Effector memory CD8-positive, alpha-beta T cell (primary cell): ENCODE results near the gene ZNF48.
"Not testable (repeated sequence)": the region's sequence is repeated elsewhere in the genome, so short reads cannot be mapped to it uniquely, and the experiment has no call there.

Source experiments
- ATAC-seq: fragments of 150-1000 bp; cut with Tn5 transposase; replicated peaks from 2 replicates; pipeline ENCODE4 v1.10.0; 2021; ENCODE audit warnings: mild to moderate bottlenecking, moderate library complexity
- DNase-seq, 3 experiments: peaks; one replicate each; pipeline ENCODE4 v3.0.0; 2021
- H3K27ac Mint-ChIP-seq, 2 donors: one replicate each; pipeline ENCODE4 v1.8.0; 2022; ENCODE audit warnings: mild to moderate bottlenecking in 2 of 2, mixed read lengths in 2 of 2, moderate library complexity in 2 of 2
- H3K27me3 Mint-ChIP-seq, 2 donors: one replicate each; pipeline ENCODE4 v1.8.0; 2022; ENCODE audit warnings: mixed read lengths in 2 of 2
- H3K36me3 Mint-ChIP-seq: one replicate; pipeline ENCODE4 v1.8.0; 2022; ENCODE audit warnings: mild to moderate bottlenecking, moderate library complexity, mixed read lengths; ENCODE audit not compliant: insufficient read depth
- H3K4me1 Mint-ChIP-seq, 2 donors: one replicate each; pipeline ENCODE4 v1.8.0; 2022; ENCODE audit warnings: low read depth in 2 of 2, mixed read lengths in 2 of 2
- H3K4me3 Mint-ChIP-seq, 2 donors: one replicate each; pipeline ENCODE4 v1.8.0; 2022; ENCODE audit warnings: mild to moderate bottlenecking in 2 of 2, mixed read lengths in 2 of 2, moderate library complexity in 2 of 2
- H3K9me3 Mint-ChIP-seq, 2 donors: one replicate each; pipeline ENCODE4 v1.8.0; 2022; ENCODE audit warnings: mixed read lengths in 2 of 2

Gene ZNF48

DNA sequence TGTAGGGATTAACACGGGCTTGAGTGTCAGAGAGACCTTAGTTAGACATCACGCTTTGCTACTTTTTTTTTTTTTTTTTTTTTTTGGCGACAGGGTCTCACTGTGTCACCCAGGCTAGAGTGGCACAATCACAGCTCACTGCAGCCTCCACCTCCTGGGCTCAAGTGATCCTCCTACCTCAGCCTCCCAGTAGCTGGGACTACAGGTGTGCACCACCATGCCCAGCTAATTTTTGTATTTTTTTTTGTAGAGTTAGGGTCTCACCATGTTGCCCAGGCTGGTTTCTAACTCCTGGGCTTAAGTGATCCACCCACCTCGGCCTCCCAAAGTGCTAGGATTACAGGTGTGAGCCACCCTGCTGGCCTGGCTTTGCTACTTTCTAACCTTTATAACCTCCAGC, 1.4 kb downstream of the ZNF48 start:
- not testable (repeated sequence) for H3K9me3 Mint-ChIP-seq, H3K27me3 Mint-ChIP-seq, ATAC-seq, DNase-seq
- Mint-ChIP-seq H3K4me1 (peaks cover 29 to 36% of the 10 kb centered on the region in 2 donors), H3K4me3 (peak overlapping the region; percentile 67 to 83), H3K36me3 (peaks cover 16% of the 10 kb centered on the region), H3K27ac (peak overlapping the region in 1 of 2 donors; percentile 62)

- DNase-seq (no peak), ATAC-seq (no peak)
- peaks cover 16% of the 10 kb centered on the region for H3K36me3 Mint-ChIP-seq
- H3K27ac Mint-ChIP-seq: peak overlapping the region in 1 of 2 donors; percentile 62
- H3K4me1 Mint-ChIP-seq: peaks cover 29 to 36% of the 10 kb centered on the region in 2 donors
- H3K27me3 Mint-ChIP-seq: no peaks in the 10 kb centered on the region
- peak overlapping the region; percentile 67 to 83 for H3K4me3 Mint-ChIP-seq
- no peaks in the 10 kb centered on the region for H3K9me3 Mint-ChIP-seq
Measured at GRCh38 chr16:30397056-30397455, 1.8 kb downstream of the ZNF48 start.

DNA sequence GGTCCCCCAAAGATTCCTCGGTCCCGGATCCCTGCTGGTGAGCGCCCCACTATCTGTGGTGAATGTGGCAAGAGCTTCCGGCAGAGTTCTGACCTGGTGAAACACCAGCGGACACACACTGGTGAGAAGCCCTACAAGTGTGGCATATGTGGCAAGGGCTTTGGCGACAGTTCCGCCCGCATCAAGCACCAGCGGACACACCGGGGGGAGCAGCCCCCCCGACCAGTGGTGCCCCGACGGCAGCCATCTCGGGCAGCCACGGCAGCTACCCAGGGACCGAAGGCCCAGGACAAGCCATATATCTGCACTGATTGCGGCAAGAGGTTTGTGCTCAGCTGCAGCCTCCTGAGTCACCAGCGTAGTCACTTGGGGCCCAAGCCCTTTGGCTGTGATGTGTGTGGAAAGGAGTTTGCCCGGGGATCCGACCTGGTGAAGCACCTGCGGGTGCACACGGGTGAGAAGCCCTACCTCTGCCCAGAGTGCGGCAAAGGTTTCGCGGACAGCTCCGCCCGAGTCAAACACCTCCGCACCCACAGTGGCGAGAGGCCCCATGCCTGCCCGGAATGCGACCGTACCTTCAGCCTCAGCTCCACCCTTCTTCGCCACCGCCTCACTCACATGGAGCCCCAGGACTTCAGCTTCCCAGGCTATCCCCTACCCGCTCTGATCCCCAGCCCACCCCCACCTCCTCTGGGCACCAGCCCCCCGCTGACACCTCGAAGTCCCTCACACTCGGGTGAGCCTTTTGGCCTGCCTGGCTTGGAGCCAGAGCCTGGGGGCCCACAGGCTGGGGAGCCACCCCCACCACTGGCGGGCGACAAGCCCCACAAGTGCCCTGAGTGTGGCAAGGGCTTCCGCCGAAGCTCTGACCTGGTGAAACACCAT, 2.8 kb downstream of the ZNF48 start:
- no peak for ATAC-seq
- DNase-seq: no peak
- Mint-ChIP-seq H3K9me3 (no peaks in the 10 kb centered on the region), H3K36me3 (peaks cover 16% of the 10 kb centered on the region), H3K27ac (peak overlapping the region in 1 of 2 donors; percentile 62), H3K4me3 (peak overlapping the region in 1 of 2 donors; percentile 17), H3K27me3 (no peaks in the 10 kb centered on the region), H3K4me1 (peaks cover 29 to 36% of the 10 kb centered on the region in 2 donors)

DNA sequence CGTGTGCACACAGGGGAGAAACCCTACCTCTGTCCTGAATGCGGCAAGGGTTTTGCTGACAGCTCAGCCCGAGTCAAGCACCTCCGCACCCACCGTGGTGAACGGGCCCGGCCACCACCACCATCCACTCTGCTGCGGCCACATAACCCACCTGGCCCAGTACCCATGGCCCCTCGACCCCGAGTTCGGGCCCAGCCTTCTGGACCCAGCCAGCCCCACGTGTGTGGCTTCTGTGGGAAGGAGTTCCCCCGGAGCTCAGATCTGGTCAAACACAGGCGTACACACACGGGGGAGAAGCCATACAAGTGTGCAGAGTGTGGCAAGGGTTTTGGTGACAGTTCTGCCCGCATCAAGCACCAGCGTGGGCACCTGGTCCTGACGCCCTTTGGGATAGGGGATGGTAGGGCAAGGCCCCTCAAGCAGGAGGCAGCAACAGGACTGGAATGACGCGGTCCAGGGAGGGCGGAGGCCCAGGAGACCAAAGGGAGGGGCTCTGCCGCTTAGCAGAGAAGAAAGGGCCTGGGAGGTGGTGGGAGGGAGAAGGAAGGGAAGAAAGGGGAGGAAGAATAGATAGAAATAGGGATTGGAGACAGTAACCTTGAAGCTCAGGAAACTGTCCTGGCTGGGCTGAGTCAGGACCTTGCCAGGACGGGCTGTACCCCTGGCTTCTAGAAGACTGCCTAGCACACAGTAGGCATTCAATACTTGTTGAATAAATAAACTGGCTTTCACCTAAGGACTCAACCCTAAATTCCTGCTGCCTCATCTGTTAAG, 3.6 kb downstream of the ZNF48 start:
- peak overlapping the region in 1 of 2 donors; percentile 72 for H3K27ac Mint-ChIP-seq
- H3K27me3 Mint-ChIP-seq: no peaks in the 10 kb centered on the region
- H3K9me3 Mint-ChIP-seq: no peaks in the 10 kb centered on the region
- peaks cover 29 to 36% of the 10 kb centered on the region in 2 donors for H3K4me1 Mint-ChIP-seq
- no peak for ATAC-seq
- peaks cover 16% of the 10 kb centered on the region for H3K36me3 Mint-ChIP-seq
- peak overlapping the region; percentile 86 to 87 for H3K4me3 Mint-ChIP-seq
- no peak for DNase-seq

DNA sequence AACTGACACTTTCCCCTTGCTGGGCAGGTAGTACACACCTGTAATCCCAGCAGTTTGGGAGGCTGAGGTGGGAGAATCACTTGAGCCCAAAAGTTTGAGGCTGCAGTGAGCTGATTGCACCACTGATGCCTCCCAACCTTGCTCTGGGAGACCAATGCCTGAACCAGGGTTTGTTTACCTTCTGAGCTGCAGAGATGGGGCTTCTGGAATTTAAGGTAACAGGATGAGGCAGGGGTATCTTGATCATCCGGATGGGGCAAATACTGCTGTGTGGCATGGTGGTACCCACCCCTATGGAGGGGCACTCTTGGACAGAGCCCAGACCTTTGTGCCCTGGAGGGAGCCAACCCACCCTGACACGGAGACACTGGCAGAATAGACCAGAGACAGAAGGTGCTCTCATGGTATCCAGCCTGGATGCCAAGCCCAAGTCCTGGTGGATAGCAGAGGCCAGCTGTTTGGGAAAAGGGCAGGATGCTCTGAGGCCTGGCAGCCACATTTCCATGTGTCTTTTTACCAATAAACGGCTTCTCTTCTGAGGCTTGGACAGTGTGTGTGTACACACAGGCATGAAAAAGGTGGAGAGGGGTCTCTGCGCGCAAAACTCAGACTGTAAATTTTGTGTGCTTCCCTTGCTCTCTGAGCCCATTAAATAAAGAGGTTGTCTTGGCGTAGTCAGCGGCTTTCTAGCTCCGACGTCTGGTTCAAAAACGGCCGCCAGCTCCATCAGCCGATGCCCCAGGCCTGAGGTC, 4.4 kb downstream of the ZNF48 start:
- ATAC-seq (no peak), DNase-seq (no peak)
- Mint-ChIP-seq H3K27ac (peak overlapping the region; percentile 72 to 87), H3K27me3 (no peaks in the 10 kb centered on the region), H3K9me3 (no peaks in the 10 kb centered on the region), H3K36me3 (peaks cover 16% of the 10 kb centered on the region), H3K4me1 (peaks cover 25 to 34% of the 10 kb centered on the region in 2 donors), H3K4me3 (peak overlapping the region; percentile 86 to 87)

GRCh38 chr16:30401768-30402425, 6.7 kb downstream of the ZNF48 start:
- Mint-ChIP-seq H3K4me3 (peak overlapping the region; percentile 86 to 87), H3K27me3 (no peaks in the 10 kb centered on the region), H3K9me3 (no peaks in the 10 kb centered on the region), H3K36me3 (peaks cover 20% of the 10 kb centered on the region), H3K4me1 (peaks cover 13 to 25% of the 10 kb centered on the region in 2 donors), H3K27ac (no peak overlapping the region)
- DNase-seq (no peak), ATAC-seq (no peak)

DNA sequence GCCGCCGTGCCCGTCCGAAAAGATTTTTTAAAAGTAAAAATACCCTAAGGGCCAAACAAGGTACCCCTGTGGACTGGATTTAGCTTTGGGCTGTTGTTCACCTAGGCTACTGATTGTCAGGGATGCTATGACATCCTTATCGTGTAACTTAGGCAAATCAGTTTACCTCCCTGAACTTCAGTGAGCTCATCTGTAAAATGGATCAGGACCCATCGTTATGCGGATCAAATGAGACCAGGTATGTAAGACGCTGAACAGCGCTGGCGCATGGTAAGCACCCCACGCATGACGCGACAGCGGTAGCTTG, 11.5 kb downstream of the ZNF48 start:
- H3K36me3 Mint-ChIP-seq: peaks cover 7% of the 10 kb centered on the region
- peak; percentile 28 for ATAC-seq
- H3K27ac Mint-ChIP-seq: peak overlapping the region; percentile 27 to 92

DNA sequence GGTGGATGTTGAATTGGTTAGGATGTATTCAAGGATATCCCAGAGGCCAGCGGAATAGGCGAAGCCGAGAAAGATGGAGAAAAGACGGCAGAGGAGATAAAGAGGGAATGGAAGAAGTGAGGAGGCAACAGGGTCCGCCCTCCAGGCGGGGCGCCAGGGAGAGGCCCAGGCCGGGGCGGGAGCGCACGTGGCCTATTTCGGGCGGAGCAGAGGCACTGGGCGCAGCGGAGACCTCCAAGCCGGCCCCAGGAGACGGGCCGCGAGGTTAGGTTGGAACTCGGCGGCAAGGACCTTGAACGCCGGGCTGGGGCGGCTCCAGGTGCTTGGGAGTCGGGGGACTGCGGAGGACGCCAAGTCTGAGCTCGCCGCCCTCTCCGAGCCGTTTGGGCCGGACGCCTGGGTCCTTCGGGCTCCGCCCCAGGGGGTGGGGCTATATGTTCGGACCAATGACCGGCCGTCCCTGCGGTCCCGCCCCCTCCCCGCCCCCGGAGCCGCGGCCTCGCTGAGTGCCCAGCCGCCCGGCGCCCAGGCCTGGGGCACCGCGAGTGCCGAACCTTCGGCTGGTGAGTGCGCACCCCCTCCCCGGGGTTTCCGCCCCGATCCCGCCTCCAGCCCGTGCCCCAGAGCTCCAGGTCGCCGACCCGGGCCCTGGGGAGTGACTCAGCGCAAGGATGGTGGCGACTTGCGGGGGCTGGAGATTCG, 12.0 kb downstream of the ZNF48 start, which contains the start of gene ZNF771:
TSS of gene ZNF771 (plus strand) at position 505 of the 702 bp plus-strand sequence. CDS start 448 bp downstream, outside the sequence.
- Mint-ChIP-seq H3K36me3 (peaks cover 7% of the 10 kb centered on the region), H3K4me3 (peak within 1 kb of the TSS; percentile 77 to 96)

More for the DNA sequence above, 11.5 kb downstream of the ZNF48 start:
- Mint-ChIP-seq H3K4me3 (peak overlapping the region; percentile 77 to 96), H3K27me3 (no peaks in the 10 kb centered on the region), H3K9me3 (no peaks in the 10 kb centered on the region), H3K4me1 (peaks cover 9 to 18% of the 10 kb centered on the region in 2 donors)
- no peak for DNase-seq

GRCh38 chr16:30407804-30408534, 12.7 kb downstream of the ZNF48 start:
- peaks cover 14 to 18% of the 10 kb centered on the region in 2 donors for H3K4me1 Mint-ChIP-seq
- H3K36me3 Mint-ChIP-seq: peaks cover 7% of the 10 kb centered on the region
- no peaks in the 10 kb centered on the region for H3K9me3 Mint-ChIP-seq
- no peak overlapping the region for H3K27ac Mint-ChIP-seq
- ATAC-seq (no peak), DNase-seq (no peak)
- no peaks in the 10 kb centered on the region for H3K27me3 Mint-ChIP-seq
- H3K4me3 Mint-ChIP-seq: peak overlapping the region; percentile 77 to 96

More for the DNA sequence above, 12.0 kb downstream of the ZNF48 start, which contains the start of gene ZNF771:
- DNase-seq: peak; percentile 79 to 83 (median 82)
- no peaks in the 10 kb centered on the region for H3K27me3 Mint-ChIP-seq
- peak; percentile 85 for ATAC-seq
- peak within 1 kb of the TSS; percentile 27 to 92 for H3K27ac Mint-ChIP-seq
- peaks cover 13 to 18% of the 10 kb centered on the region in 2 donors for H3K4me1 Mint-ChIP-seq
- H3K9me3 Mint-ChIP-seq: no peaks in the 10 kb centered on the region

DNA sequence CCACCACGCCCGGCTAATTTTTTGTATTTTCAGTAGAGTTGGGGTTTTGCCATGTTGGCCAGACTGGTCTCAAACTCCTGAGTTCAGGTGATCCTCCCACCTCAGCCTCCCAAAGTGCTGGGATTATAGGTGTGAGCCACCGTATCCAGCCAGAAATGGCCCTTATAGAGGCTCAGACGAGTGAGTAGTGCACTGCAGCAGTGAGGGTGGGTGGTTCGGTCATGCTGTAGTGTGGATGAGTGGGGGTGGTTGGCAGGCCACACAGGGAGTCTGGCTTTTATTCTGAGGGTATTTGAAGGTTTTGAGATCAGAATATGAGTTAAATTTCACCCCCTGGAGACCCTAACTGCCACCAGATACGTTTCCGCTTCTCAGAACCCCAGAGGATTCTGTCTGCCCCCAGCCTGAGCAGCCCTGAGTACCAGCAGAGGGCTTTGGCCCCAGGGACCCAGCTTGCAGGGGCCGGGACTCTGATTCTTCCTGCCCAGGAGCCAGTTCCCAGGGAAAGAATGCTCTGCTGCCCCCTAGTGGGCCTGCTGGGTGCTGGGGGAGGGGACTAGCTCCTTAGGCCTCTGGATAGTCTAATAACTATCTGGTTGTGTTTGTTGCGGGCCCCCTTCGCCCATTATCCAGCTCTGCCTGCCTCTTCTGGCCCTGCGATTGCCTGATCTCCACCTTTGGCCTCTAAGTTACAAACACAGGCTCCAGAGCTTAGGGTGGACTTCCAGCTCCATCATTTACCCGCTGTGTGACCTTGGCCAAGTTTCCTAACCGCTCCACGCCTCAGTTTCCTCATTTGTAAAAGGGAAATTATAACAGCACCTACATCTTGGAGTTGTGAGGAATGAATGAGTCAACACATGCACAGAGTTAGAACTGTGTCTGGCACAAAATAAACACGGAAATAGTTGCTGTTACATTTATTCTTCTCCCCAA, 14.2 kb downstream of the ZNF48 start:
- peak; percentile 68 for ATAC-seq
- Mint-ChIP-seq H3K4me1 (peaks cover 17 to 18% of the 10 kb centered on the region in 2 donors), H3K36me3 (peaks cover 12% of the 10 kb centered on the region), H3K9me3 (no peaks in the 10 kb centered on the region), H3K27me3 (no peaks in the 10 kb centered on the region), H3K27ac (no peak overlapping the region), H3K4me3 (peak overlapping the region; percentile 77 to 96)
- peak; percentile 94 to 97 (median 96) for DNase-seq
